ENCODE results near the gene DPYD.

Gene DPYD

GRCh38 chr1:97647776-97648175 is 273.1 kb downstream of the DPYD start:
- H3K9me3 ChIP-seq (ENCODE audit: insufficient read depth, low read depth, low read length), result 0 out of 2 replicates have a peak, but pooled peaks cover 4% of the 10 kb centered on the region
- no peak overlapping the region for H3K9ac ChIP-seq (ENCODE audit: low read depth, low read length, poor library complexity, severe bottlenecking)
- H3K9me2 ChIP-seq (replicated peaks; ENCODE audit: low read depth, low read length), result no peaks in the 10 kb centered on the region
- TF ChIP-seq EZH2phosphoT487 (IDR thresholded peaks at IDR 0.05; ENCODE audit: borderline replicate concordance) (no peak), CTCF (conservative IDR thresholded peaks at IDR 0.05; ENCODE audit: low read length) (no peak)
- H4K20me1 ChIP-seq (ENCODE audit: insufficient read depth, low read length, poor library complexity, severe bottlenecking), result no peaks in the 10 kb centered on the region
- peaks cover 6% of the 10 kb centered on the region for H3K4me1 ChIP-seq (ENCODE audit: insufficient read depth, low read length, poor library complexity, severe bottlenecking)
- H3K4me3 ChIP-seq (ENCODE audit: low read length, poor library complexity, severe bottlenecking), result no peak overlapping the region
- no peaks in the 10 kb centered on the region for H3F3A ChIP-seq (ENCODE audit: low read depth)
- no peak overlapping the region for H2AFZ ChIP-seq (ENCODE audit: low read length)
- H3K27me3 ChIP-seq (ENCODE audit: insufficient read depth, low read length, poor library complexity, severe bottlenecking), result no peaks in the 10 kb centered on the region
- no peaks in the 10 kb centered on the region for H3K36me3 ChIP-seq (ENCODE audit: insufficient read depth, low read length)
- H3K4me2 ChIP-seq (ENCODE audit: low read depth, low read length, poor library complexity, severe bottlenecking), result no peak overlapping the region
- H3K79me2 ChIP-seq (ENCODE audit: insufficient read depth, low read length), result no peaks in the 10 kb centered on the region

- Histone ChIP-seq H3K4me1 (ENCODE audit: insufficient read depth, low read length, poor library complexity, severe bottlenecking) (peaks cover 3% of the 10 kb centered on the region), H3K79me2 (ENCODE audit: insufficient read depth, low read length) (no peaks in the 10 kb centered on the region), H3K4me3 (ENCODE audit: low read length, poor library complexity, severe bottlenecking) (no peak overlapping the region), H2AFZ (ENCODE audit: low read length) (no peak overlapping the region), H3K9me2 (replicated peaks; ENCODE audit: low read depth, low read length) (no peaks in the 10 kb centered on the region), H3K9me3 (ENCODE audit: insufficient read depth, low read depth, low read length) (0 out of 2 replicates have a peak, but pooled peaks cover 4% of the 10 kb centered on the region), H3K9ac (ENCODE audit: low read depth, low read length, poor library complexity, severe bottlenecking) (no peak overlapping the region), H3K27me3 (ENCODE audit: insufficient read depth, low read length, poor library complexity, severe bottlenecking) (no peaks in the 10 kb centered on the region), H3K36me3 (ENCODE audit: insufficient read depth, low read length) (no peaks in the 10 kb centered on the region), H3F3A (ENCODE audit: low read depth) (no peaks in the 10 kb centered on the region), H4K20me1 (ENCODE audit: insufficient read depth, low read length, poor library complexity, severe bottlenecking) (no peaks in the 10 kb centered on the region), H3K4me2 (ENCODE audit: low read depth, low read length, poor library complexity, severe bottlenecking) (no peak overlapping the region)
- TF ChIP-seq CTCF (conservative IDR thresholded peaks at IDR 0.05; ENCODE audit: low read length), result no peak
- TF ChIP-seq EZH2phosphoT487 (IDR thresholded peaks at IDR 0.05; ENCODE audit: borderline replicate concordance), result no peak
These were observed 274.8 kb downstream of the DPYD start for GRCh38 chr1:97646071-97646470.

GRCh38 chr1:97640677-97641076 is 280.2 kb downstream of the DPYD start:
- no peak for TF ChIP-seq CTCF (conservative IDR thresholded peaks at IDR 0.05; ENCODE audit: low read length)
- H3K4me2 ChIP-seq (ENCODE audit: low read depth, low read length, poor library complexity, severe bottlenecking), result no peak overlapping the region

More at GRCh38 chr1:97640677-97641076, 280.2 kb downstream of the DPYD start:
- Histone ChIP-seq H3K36me3 (ENCODE audit: insufficient read depth, low read length) (no peaks in the 10 kb centered on the region), H3K9me3 (ENCODE audit: insufficient read depth, low read depth, low read length) (0 out of 2 replicates have a peak, but pooled peaks cover under 1% of the 10 kb centered on the region), H3K9ac (ENCODE audit: low read depth, low read length, poor library complexity, severe bottlenecking) (no peak overlapping the region), H2AFZ (ENCODE audit: low read length) (no peak overlapping the region), H3K9me2 (replicated peaks; ENCODE audit: low read depth, low read length) (no peaks in the 10 kb centered on the region), H3K27me3 (ENCODE audit: insufficient read depth, low read length, poor library complexity, severe bottlenecking) (no peaks in the 10 kb centered on the region), H3K79me2 (ENCODE audit: insufficient read depth, low read length) (no peaks in the 10 kb centered on the region), H4K20me1 (ENCODE audit: insufficient read depth, low read length, poor library complexity, severe bottlenecking) (no peaks in the 10 kb centered on the region), H3F3A (ENCODE audit: low read depth) (no peaks in the 10 kb centered on the region), H3K4me1 (ENCODE audit: insufficient read depth, low read length, poor library complexity, severe bottlenecking) (peaks cover 33% of the 10 kb centered on the region), H3K4me3 (ENCODE audit: low read length, poor library complexity, severe bottlenecking) (no peak overlapping the region)

Measured in Loucy (cell line).